ENCODE data around the gene NOB1. TPM values are rescaled to one million over a fixed set of nuclear protein-coding genes. Genes with fewer than 3 reads are reported as not detected.
"Not testable (repeated sequence)": the region's sequence is repeated elsewhere in the genome, so short reads cannot be mapped to it uniquely, and the experiment has no call there.

NOB1 gene
- total and polyA plus RNA-seq, 10 donors: 35.1 to 48.8 (median 41.4) TPM

DNA sequence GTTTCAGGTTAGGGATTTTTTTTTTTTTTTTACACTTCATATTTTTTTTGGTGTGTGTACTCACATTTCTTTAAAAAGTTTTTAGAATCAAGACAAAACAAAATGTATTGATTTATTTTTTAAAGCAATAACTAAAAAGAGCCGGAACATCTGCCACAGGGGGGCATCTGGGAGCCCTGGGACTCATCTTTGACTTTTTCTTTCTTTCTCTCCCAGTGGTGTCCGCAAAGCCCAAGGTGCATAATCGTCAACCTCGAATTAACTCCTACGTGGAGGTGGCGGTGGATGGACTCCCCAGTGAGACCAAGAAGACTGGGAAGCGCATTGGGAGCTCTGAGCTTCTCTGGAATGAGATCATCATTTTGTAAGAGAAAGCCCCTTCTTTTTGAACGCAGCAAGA lies 43.7 kb upstream of the NOB1 start:
- TF ChIP-seq POLR2A (IDR thresholded peaks at IDR 0.05): no peak
- TF ChIP-seq, protein P1, sequence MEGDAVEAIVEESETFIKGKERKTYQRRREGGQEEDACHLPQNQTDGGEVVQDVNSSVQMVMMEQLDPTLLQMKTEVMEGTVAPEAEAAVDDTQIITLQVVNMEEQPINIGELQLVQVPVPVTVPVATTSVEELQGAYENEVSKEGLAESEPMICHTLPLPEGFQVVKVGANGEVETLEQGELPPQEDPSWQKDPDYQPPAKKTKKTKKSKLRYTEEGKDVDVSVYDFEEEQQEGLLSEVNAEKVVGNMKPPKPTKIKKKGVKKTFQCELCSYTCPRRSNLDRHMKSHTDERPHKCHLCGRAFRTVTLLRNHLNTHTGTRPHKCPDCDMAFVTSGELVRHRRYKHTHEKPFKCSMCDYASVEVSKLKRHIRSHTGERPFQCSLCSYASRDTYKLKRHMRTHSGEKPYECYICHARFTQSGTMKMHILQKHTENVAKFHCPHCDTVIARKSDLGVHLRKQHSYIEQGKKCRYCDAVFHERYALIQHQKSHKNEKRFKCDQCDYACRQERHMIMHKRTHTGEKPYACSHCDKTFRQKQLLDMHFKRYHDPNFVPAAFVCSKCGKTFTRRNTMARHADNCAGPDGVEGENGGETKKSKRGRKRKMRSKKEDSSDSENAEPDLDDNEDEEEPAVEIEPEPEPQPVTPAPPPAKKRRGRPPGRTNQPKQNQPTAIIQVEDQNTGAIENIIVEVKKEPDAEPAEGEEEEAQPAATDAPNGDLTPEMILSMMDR (IDR thresholded peaks at IDR 0.05 in 8 of 11, conservative IDR thresholded peaks at IDR 0.05 in 3 of 11): peak in 1 of 11 experiments; percentile 12
- Histone ChIP-seq H3K4me3 (peak overlapping the region in 1 of 8 donors; percentile 7), H3K36me3 (peaks cover 7 to 60% (median 40%) of the 10 kb centered on the region in 6 donors), H3K4me1 (peaks cover 0 to 21% (median 6%) of the 10 kb centered on the region in 6 donors), H3K9me3 (no peaks in the 10 kb centered on the region), H3K27ac (peak overlapping the region in 1 of 8 donors; percentile 41), H3K27me3 (replicated peaks in 1 of 7) (no peaks in the 10 kb centered on the region)
- no peak for DNase-seq
- 71 to 87% (median 82%) methylated on average over 8 of the region's 8 CpGs for WGBS, 5 donors
- intact Hi-C loops (cut with DNase I; ENCODE audit: low total_unique reads): loop anchor here (5.0 kb wide), 1 partner anchor 134 kb away; no protein-coding TSS in a partner anchor

DNA sequence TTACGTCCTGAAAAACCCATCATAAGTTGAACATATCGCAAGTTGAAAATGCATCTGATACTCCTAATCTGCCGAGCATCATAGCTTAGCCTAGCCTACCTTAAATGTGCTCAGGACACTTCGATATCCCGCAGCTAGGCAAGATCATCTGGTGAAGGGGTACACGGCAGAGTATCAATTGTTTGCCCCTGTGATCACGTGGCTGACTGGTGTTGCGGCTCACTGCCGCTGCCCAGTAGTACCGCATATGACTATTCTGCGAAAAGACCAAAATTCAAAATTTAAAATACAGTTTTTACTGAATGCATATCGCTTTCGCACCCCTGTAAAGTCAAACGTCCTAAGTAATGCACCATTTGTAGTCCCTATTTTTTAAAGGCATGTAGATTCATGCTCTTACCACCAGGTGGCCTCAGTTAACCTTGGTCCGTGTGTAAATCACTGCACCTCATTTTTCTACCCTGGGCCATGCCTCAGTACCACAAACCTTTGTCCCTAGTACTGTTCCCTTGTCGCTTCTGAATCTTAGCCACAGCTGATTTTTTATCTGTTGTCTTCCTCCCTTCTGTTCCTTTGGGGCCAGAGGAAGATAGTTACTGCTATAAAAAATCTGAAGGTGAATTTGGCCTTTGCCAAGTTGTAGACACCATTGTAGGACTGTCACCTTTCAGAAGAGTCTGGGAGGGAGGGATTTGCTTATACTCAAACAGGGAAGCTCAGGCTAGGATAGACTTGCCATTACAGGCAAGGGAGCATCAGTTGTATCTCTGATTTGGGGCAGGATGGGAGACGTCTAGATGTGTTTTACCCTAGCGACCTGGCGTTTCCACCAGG lies 41.8 kb upstream of the NOB1 start:
- Histone ChIP-seq H3K27ac (no peak overlapping the region), H3K36me3 (peaks cover 7 to 59% (median 32%) of the 10 kb centered on the region in 6 donors), H3K27me3 (replicated peaks in 1 of 7) (no peaks in the 10 kb centered on the region), H3K4me3 (peak overlapping the region in 1 of 8 donors; percentile 8), H3K4me1 (peaks cover 0 to 21% (median 6%) of the 10 kb centered on the region in 6 donors), H3K9me3 (no peaks in the 10 kb centered on the region)
- 60 to 73% (median 68%) methylated on average over 19 of the region's 19 CpGs for WGBS, 5 donors
- no peak for DNase-seq
- no peak for TF ChIP-seq POLR2AphosphoS5 (IDR thresholded peaks at IDR 0.05)
- no peak for TF ChIP-seq POLR2A (IDR thresholded peaks at IDR 0.05)
- TF ChIP-seq, protein P1 (IDR thresholded peaks at IDR 0.05 in 8 of 11, conservative IDR thresholded peaks at IDR 0.05 in 3 of 11): peak; percentile 62 to 89 (median 79)
- intact Hi-C loops (cut with DNase I; ENCODE audit: low total_unique reads): loop anchor here (5.0 kb wide), 1 partner anchor 136 kb away; no protein-coding TSS in a partner anchor

DNA sequence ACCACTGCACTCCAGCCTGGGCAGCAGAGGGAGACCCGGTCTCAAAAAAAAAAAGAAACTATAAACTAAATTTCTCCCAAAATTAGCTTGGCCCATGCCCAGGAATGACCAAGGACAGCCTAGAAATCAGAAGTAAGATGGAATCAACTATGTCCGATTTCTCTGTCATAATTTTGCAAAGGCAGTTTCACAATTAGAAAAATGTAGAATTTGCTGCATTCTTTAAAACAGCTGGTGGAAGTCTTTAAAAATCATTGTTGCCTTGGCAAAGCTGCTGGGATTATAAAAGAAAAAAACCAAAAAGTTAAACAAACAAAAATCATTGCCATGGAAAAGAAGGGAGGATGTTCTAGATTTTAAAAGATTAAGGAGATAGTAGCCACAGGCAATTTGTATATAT lies 39.8 kb upstream of the NOB1 start:
- Histone ChIP-seq H3K4me3 (no peak overlapping the region), H3K27me3 (replicated peaks in 1 of 7) (no peaks in the 10 kb centered on the region), H3K4me1 (peaks cover 0 to 21% (median 6%) of the 10 kb centered on the region in 6 donors), H3K36me3 (peaks cover 5 to 59% (median 25%) of the 10 kb centered on the region in 6 donors), H3K27ac (no peak overlapping the region), H3K9me3 (no peaks in the 10 kb centered on the region)
- intact Hi-C loops (cut with DNase I; ENCODE audit: low total_unique reads): no loop called here
- TF ChIP-seq, protein P1 (IDR thresholded peaks at IDR 0.05 in 8 of 11, conservative IDR thresholded peaks at IDR 0.05 in 3 of 11): no peak
- TF ChIP-seq POLR2AphosphoS5 (IDR thresholded peaks at IDR 0.05) (no peak), POLR2A (IDR thresholded peaks at IDR 0.05) (no peak)
- DNase-seq: no peak
- whole genome bisulfite sequencing, 5 donors: 74 to 90% (median 83%) methylated on average over 2 of the region's 2 CpGs

DNA sequence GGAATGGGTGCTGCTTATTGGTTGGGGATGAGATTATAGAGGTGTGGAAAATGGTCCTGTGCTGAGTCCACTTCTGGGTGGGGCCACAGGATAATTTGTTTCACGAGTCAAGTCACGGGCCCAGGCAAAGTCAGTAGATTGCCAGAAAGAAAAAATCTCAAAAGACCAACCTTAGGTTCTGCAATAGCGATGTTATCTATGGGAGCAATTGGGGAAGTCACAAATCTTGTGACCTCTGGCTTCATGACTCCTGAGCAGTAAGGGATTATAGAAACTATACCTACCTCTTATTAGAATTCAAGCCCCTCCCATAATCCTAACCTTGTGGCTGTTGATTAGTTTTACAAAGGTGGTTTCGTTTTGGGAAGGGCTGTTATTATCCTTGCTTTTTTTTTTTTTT lies 38.8 kb upstream of the NOB1 start:
- Histone ChIP-seq H3K27ac (no peak overlapping the region), H3K36me3 (peaks cover 0 to 59% (median 24%) of the 10 kb centered on the region in 6 donors), H3K27me3 (replicated peaks in 1 of 7) (no peaks in the 10 kb centered on the region), H3K4me3 (no peak overlapping the region), H3K4me1 (peaks cover 0 to 21% (median 6%) of the 10 kb centered on the region in 6 donors), H3K9me3 (no peaks in the 10 kb centered on the region)
- TF ChIP-seq, protein P1 (IDR thresholded peaks at IDR 0.05 in 8 of 11, conservative IDR thresholded peaks at IDR 0.05 in 3 of 11): no peak
- no peak for TF ChIP-seq POLR2AphosphoS5 (IDR thresholded peaks at IDR 0.05)
- TF ChIP-seq POLR2A (IDR thresholded peaks at IDR 0.05): no peak
- intact Hi-C loops (cut with DNase I; ENCODE audit: low total_unique reads): no loop called here
- 83 to 92% (median 84%) methylated on average over 4 of the region's 4 CpGs for WGBS, 5 donors
- DNase-seq: no peak

DNA sequence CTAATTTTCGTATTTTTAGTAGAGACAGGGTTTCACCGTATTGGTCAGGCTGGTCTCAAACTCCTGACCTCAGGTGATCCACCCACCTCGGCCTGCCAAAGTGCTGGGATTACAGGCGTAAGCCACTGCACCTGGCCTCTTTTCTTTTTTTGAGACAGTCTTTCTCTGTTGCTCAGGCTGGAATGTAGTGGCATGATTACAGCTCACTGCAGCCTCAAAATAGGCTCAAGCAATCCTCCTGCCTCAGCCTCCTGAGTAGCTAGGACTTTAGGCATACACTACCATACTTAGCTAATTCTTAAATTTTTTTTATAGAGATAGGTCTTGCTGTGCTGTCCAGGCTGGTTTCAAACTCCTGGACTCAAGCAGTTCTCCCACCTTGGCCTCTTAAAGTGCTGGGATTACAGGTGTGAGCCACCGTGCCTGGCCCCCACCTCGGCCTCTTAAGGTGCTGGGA lies 36.7 kb upstream of the NOB1 start:
- H3K27me3 ChIP-seq (replicated peaks in 1 of 7); intact Hi-C loops (cut with DNase I; ENCODE audit: low total_unique reads); H3K27ac ChIP-seq; DNase-seq; H3K9me3 ChIP-seq; H3K4me3 ChIP-seq: not testable (repeated sequence)
- 93 to 99% (median 98%) methylated on average over 6 of the region's 6 CpGs for WGBS, 5 donors
- Histone ChIP-seq H3K4me1 (peaks cover 0 to 20% (median 4%) of the 10 kb centered on the region in 6 donors), H3K36me3 (peaks cover 0 to 77% (median 41%) of the 10 kb centered on the region in 6 donors)
